Hepatocyte (in vitro differentiated cells): Measurements from ENCODE around the gene RPL29. TPM values are rescaled to one million over a fixed set of nuclear protein-coding genes. Genes with fewer than 3 reads are reported as not detected.
A peak's percentile ranks its signal among the peaks of the same experiment; 100 is the strongest.

ENCODE experiments used
- DNase-seq: peaks from one replicate; pipeline ENCODE4 v3.0.0-alpha.2; 2016; ENCODE audit warnings: low spot score
- H2AFZ ChIP-seq: fragments of 200-600 bp; sonication (generic); 2 replicates; pipeline ENCODE4 v1.6.0; 2016; ENCODE audit warnings: antibody characterized with exemption, mild to moderate bottlenecking
- H3K27ac ChIP-seq: fragments of 200-600 bp; sonication (generic); 2 replicates; pipeline ENCODE4 v1.5.1; 2016; ENCODE audit warnings: mild to moderate bottlenecking
- H3K27me3 ChIP-seq: fragments of 200-600 bp; sonication (generic); 2 replicates; pipeline ENCODE4 v1.6.1; 2016
- H3K36me3 ChIP-seq: fragments of 200-600 bp; sonication (generic); replicated peaks from 2 replicates; pipeline ENCODE4 v1.5.1; 2016; ENCODE audit warnings: low read depth; ENCODE audit not compliant: insufficient read depth
- H3K4me1 ChIP-seq: fragments of 200-600 bp; sonication (generic); 2 replicates; pipeline ENCODE4 v1.5.1; 2016; ENCODE audit warnings: mild to moderate bottlenecking, moderate library complexity; ENCODE audit not compliant: insufficient read depth
- H3K4me2 ChIP-seq: fragments of 200-600 bp; sonication (generic); 2 replicates; pipeline ENCODE4 v1.6.0; 2016
- H3K4me3 ChIP-seq: fragments of 200-600 bp; sonication (generic); 2 replicates; pipeline ENCODE4 v1.5.1; 2016; ENCODE audit warnings: mild to moderate bottlenecking
- H3K79me2 ChIP-seq: fragments of 200-600 bp; sonication (generic); 2 replicates; pipeline ENCODE4 v1.6.0; 2017; ENCODE audit warnings: mild to moderate bottlenecking
- H3K9me2 ChIP-seq: fragments of 200-600 bp; sonication (generic); replicated peaks from 2 replicates; pipeline ENCODE4 v1.6.0; 2017; ENCODE audit warnings: mild to moderate bottlenecking; ENCODE audit not compliant: insufficient read depth
- H3K9me3 ChIP-seq: fragments of 200-600 bp; sonication (generic); 2 replicates; pipeline ENCODE4 v1.5.1; 2016; ENCODE audit warnings: low read depth, mild to moderate bottlenecking
- H4K20me1 ChIP-seq: fragments of 200-600 bp; sonication (generic); 2 replicates; pipeline ENCODE4 v1.6.0; 2016; ENCODE audit warnings: mild to moderate bottlenecking; ENCODE audit not compliant: insufficient read depth, poor library complexity, severe bottlenecking
- CTCF ChIP-seq: fragments of 200-600 bp; sonication (generic); IDR thresholded peaks from 2 replicates; pipeline ENCODE4 v1.5.1; 2016; ENCODE audit warnings: antibody characterized with exemption, mild to moderate bottlenecking; ENCODE audit not compliant: poor library complexity
- EZH2 ChIP-seq: fragments of 200-600 bp; sonication (generic); IDR thresholded peaks from 2 replicates; pipeline ENCODE4 v1.6.1; 2016; ENCODE audit warnings: antibody characterized with exemption, mild to moderate bottlenecking, borderline replicate concordance
- EZH2phosphoT487 ChIP-seq: fragments of 200-600 bp; sonication (generic); IDR thresholded peaks from one replicate; pipeline ENCODE4 v1.6.1; 2018; ENCODE audit warnings: antibody characterized with exemption, mild to moderate bottlenecking, low read depth, moderate library complexity; ENCODE audit not compliant: unreplicated experiment, severe bottlenecking
- WGBS: methylation state at CpG from one replicate; pipeline ENCODE4 v1.1.6; 2016; ENCODE audit warnings: low lambda C conversion rate; ENCODE audit errors: missing lambda C conversion rate; 5-methylcytosine and 5-hydroxymethylcytosine counted together
- polyA plus RNA-seq: library from polyadenylated mRNA; unstranded; fragments of >200 nt; fragmentation: Nextera tagmentation; extraction: Ambion mirVana; gene quantifications from 2 replicates; pipeline ENCODE4 v1.2.1, GENCODE V29; 2016
- total RNA-seq: library from RNA; depleted of rRNA; stranded (reverse); fragments of >200 nt; gene quantifications from 2 replicates; pipeline ENCODE4 v1.2.3, GENCODE V29; 2014

The RPL29 gene
- total and polyA plus RNA-seq, 2 experiments from 2014 or later = 786 to 981 TPM

- Histone ChIP-seq H3K9me3 (no peaks in the 10 kb centered on the region), H3K4me1 (peaks cover 8% of the 10 kb centered on the region), H3K79me2 (no peaks in the 10 kb centered on the region), H3K4me3 (no peak overlapping the region), H4K20me1 (no peaks in the 10 kb centered on the region), H3K27me3 (no peaks in the 10 kb centered on the region), H3K27ac (no peak overlapping the region), H3K9me2 (no peaks in the 10 kb centered on the region), H2AFZ (no peak overlapping the region), H3K36me3 (no peaks in the 10 kb centered on the region), H3K4me2 (no peak overlapping the region)
- DNase-seq = no peak
- TF ChIP-seq EZH2phosphoT487 = no peak
- no peak for TF ChIP-seq CTCF
- TF ChIP-seq EZH2 = no peak
- WGBS = 97% methylated on average over 4 of the region's 4 CpGs
Measured at GRCh38 chr3:52039426-52039825, 43.7 kb upstream of the RPL29 start.

- no peaks in the 10 kb centered on the region for H3K9me2 ChIP-seq
- no peak overlapping the region for H3K27ac ChIP-seq
- peaks cover 3% of the 10 kb centered on the region for H3K4me1 ChIP-seq
- H4K20me1 ChIP-seq = no peaks in the 10 kb centered on the region
- no peaks in the 10 kb centered on the region for H3K36me3 ChIP-seq
- TF ChIP-seq EZH2 (no peak), EZH2phosphoT487 (no peak), CTCF (no peak)
- H3K79me2 ChIP-seq = no peaks in the 10 kb centered on the region
- no peak overlapping the region for H2AFZ ChIP-seq
- no peak for DNase-seq
- H3K4me2 ChIP-seq = no peak overlapping the region
- H3K27me3 ChIP-seq = no peaks in the 10 kb centered on the region
- no peaks in the 10 kb centered on the region for H3K9me3 ChIP-seq
- WGBS = 94% methylated on average over 6 of the region's 6 CpGs
- no peak overlapping the region for H3K4me3 ChIP-seq
Measured at GRCh38 chr3:52038227-52038626, 42.5 kb upstream of the RPL29 start.

- Histone ChIP-seq H3K36me3 (no peaks in the 10 kb centered on the region), H3K4me3 (no peak overlapping the region), H3K9me2 (no peaks in the 10 kb centered on the region), H3K9me3 (no peaks in the 10 kb centered on the region), H4K20me1 (no peaks in the 10 kb centered on the region), H3K4me1 (peaks cover 8% of the 10 kb centered on the region), H3K79me2 (no peaks in the 10 kb centered on the region), H2AFZ (no peak overlapping the region), H3K4me2 (no peak overlapping the region), H3K27me3 (no peaks in the 10 kb centered on the region), H3K27ac (no peak overlapping the region)
- no peak for DNase-seq
- WGBS = 93% methylated on average over 4 of the region's 4 CpGs
- TF ChIP-seq EZH2 (no peak), CTCF (no peak), EZH2phosphoT487 (no peak)
Measured at GRCh38 chr3:52037291-52037690, 41.6 kb upstream of the RPL29 start.

GRCh38 chr3:52036829-52037228 lies 41.1 kb upstream of the RPL29 start:
- H3K9me3 ChIP-seq = no peaks in the 10 kb centered on the region
- TF ChIP-seq CTCF (peak; percentile 15), EZH2 (no peak), EZH2phosphoT487 (no peak)
- H3K27ac ChIP-seq = no peak overlapping the region
- H3K4me2 ChIP-seq = no peak overlapping the region
- no peak overlapping the region for H2AFZ ChIP-seq
- H3K36me3 ChIP-seq = no peaks in the 10 kb centered on the region
- WGBS = 32% methylated on average over 5 of the region's 5 CpGs
- no peaks in the 10 kb centered on the region for H3K79me2 ChIP-seq
- no peak for DNase-seq
- H3K9me2 ChIP-seq = no peaks in the 10 kb centered on the region
- no peaks in the 10 kb centered on the region for H3K27me3 ChIP-seq
- no peak overlapping the region for H3K4me3 ChIP-seq
- H4K20me1 ChIP-seq = no peaks in the 10 kb centered on the region
- peaks cover 8% of the 10 kb centered on the region for H3K4me1 ChIP-seq
